K562 (cell line): ENCODE measurements around the gene A1BG. TPM values are rescaled to one million over a fixed set of nuclear protein-coding genes. Genes with fewer than 3 reads are reported as not detected.
A peak's percentile ranks its signal among the peaks of the same experiment; 100 is the strongest.

Experiments used
- ARID1B ChIP-seq: fragments of 450-650 bp; IDR thresholded peaks from 2 replicates; pipeline ENCODE4 v1.6.1; 2016; ENCODE audit warnings: antibody characterized with exemption, mild to moderate bottlenecking, inconsistent platforms
- CHD4 ChIP-seq: fragments of 200-600 bp; sonication (generic); IDR thresholded peaks from 3 replicates; pipeline ENCODE4 v1.6.1; 2012; ENCODE audit warnings: low read depth, mild to moderate bottlenecking, mixed read lengths, low read length, inconsistent platforms; ENCODE audit not compliant: insufficient read depth, insufficient replicate concordance, poor library complexity, severe bottlenecking
- ETV6 ChIP-seq, 3 experiments: fragments of 150-350 bp in 1 of 3; sonication (generic) in 1 of 3; formaldehyde crosslinking in 1 of 3; IDR thresholded peaks; 2 replicates each; pipeline versions ENCODE4 v1.6.1 to v1.8.0; 2014 to 2022; ENCODE audit warnings: borderline replicate concordance in 2 of 3, low read depth in 2 of 3, antibody characterized with exemption in 1 of 3, low read length in 1 of 3, mild to moderate bottlenecking in 1 of 3, missing genetic modification reagents in 1 of 3
- FOXP1 ChIP-seq: sonication (generic); formaldehyde crosslinking; IDR thresholded peaks from 2 replicates; pipeline ENCODE4 v1.8.0; 2022; ENCODE audit warnings: mild to moderate bottlenecking, missing genetic modification reagents
- GTF2F1 ChIP-seq: IDR thresholded peaks from 2 replicates; pipeline ENCODE4 v1.6.1; 2011; ENCODE audit warnings: low read depth, low read length, improper control_type of control experiment
- HNRNPK ChIP-seq: fragments of 200-400 bp; formaldehyde crosslinking; IDR thresholded peaks from one replicate; pipeline ENCODE4 v1.6.1; 2018; ENCODE audit warnings: mild to moderate bottlenecking, low read depth, low read length; ENCODE audit not compliant: poor library complexity, severe bottlenecking
- ILF3 ChIP-seq: fragments of 450-650 bp; IDR thresholded peaks from 2 replicates; pipeline ENCODE4 v1.6.1; 2018; ENCODE audit warnings: antibody characterized with exemption, mild to moderate bottlenecking, moderate library complexity, borderline replicate concordance
- KDM1A ChIP-seq, 2 experiments: fragments of 450-650 bp; IDR thresholded peaks; 2 replicates each; pipeline ENCODE4 v1.6.1; 2016; ENCODE audit warnings: mild to moderate bottlenecking in 2 of 2
- MEF2D ChIP-seq: conservative IDR thresholded peaks from 2 replicates; pipeline ENCODE4 v1.6.1; 2016; ENCODE audit warnings: low read depth, missing genetic modification characterization, missing compliant biosample characterization
- NELFE ChIP-seq: IDR thresholded peaks from 2 replicates; pipeline ENCODE4 v1.6.1; 2011; ENCODE audit warnings: mild to moderate bottlenecking; ENCODE audit not compliant: insufficient read depth, insufficient read length
- NFIC ChIP-seq: fragments of 450-650 bp; IDR thresholded peaks from 2 replicates; pipeline ENCODE4 v1.6.1; 2017; ENCODE audit warnings: mild to moderate bottlenecking, inconsistent platforms
- NR1H2 ChIP-seq: sonication (generic); formaldehyde crosslinking; IDR thresholded peaks from 2 replicates; pipeline ENCODE4 v1.4.0; 2020; ENCODE audit warnings: mild to moderate bottlenecking, missing genetic modification reagents
- NUFIP1 ChIP-seq: fragments of 450-650 bp; IDR thresholded peaks from 2 replicates; pipeline ENCODE4 v1.6.1; 2018; ENCODE audit not compliant: partially characterized antibody
- SMARCA5 ChIP-seq: fragments of 450-650 bp; IDR thresholded peaks from 2 replicates; pipeline ENCODE4 v1.6.1; 2016
- SRSF9 ChIP-seq: fragments of 200-400 bp; formaldehyde crosslinking; IDR thresholded peaks from 2 replicates; pipeline ENCODE4 v1.6.1; 2017; ENCODE audit warnings: low read depth, low read length, borderline replicate concordance
- TCFL5 ChIP-seq: fragments of 250-450 bp; sonication (Bioruptor Pico); conservative IDR thresholded peaks from 2 replicates; pipeline ENCODE4 v1.6.1; 2021; ENCODE audit warnings: mild to moderate bottlenecking, moderate library complexity, matching md5 sums
- ZNF143 ChIP-seq: sonication (generic); formaldehyde crosslinking; IDR thresholded peaks from 2 replicates; pipeline ENCODE4 v1.9.0; 2022; ENCODE audit warnings: mild to moderate bottlenecking, missing genetic modification reagents
- ZNF316 ChIP-seq: fragments of 450-650 bp; IDR thresholded peaks from 2 replicates; pipeline ENCODE4 v1.6.1; 2016
- ZNF57 ChIP-seq: fragments of 450-650 bp; formaldehyde crosslinking; IDR thresholded peaks from 2 replicates; pipeline ENCODE4 v1.4.0; 2020; ENCODE audit warnings: mild to moderate bottlenecking, moderate library complexity
- ZNF707 ChIP-seq: fragments of 250-450 bp; sonication (Bioruptor Pico); conservative IDR thresholded peaks from 2 replicates; pipeline ENCODE4 v1.8.0; 2022; ENCODE audit warnings: inconsistent platforms, mild to moderate bottlenecking, moderate library complexity
- polyA plus RNA-seq, 8 experiments: library from polyadenylated mRNA; depleted of rRNA in 4 of 8; stranded (reverse) in 5 of 8; unstranded in 3 of 8; fragments of >200 nt; fragmentation: Nextera tagmentation in 2 of 8; fragmentation: Illumina TruSeq in 1 of 8; extraction: Ambion mirVana in 2 of 8; extraction: Trizol in 1 of 8; gene quantifications; 2 replicates each; pipeline versions ENCODE4 v1.2.1 to v1.2.3, GENCODE V29; 2011 to 2014; ENCODE audit warnings: inconsistent platforms in 1 of 8, missing spikeins in 1 of 8
- total RNA-seq, 7 experiments: library from RNA; depleted of rRNA in 6 of 7; stranded (reverse); fragments of >200 nt in 6 of 7; fragmentation: Illumina TruSeq in 2 of 7; extraction: Trizol in 2 of 7; gene quantifications; 2 replicates each; pipeline versions ENCODE4 v1.2.1 to v1.2.3, GENCODE V29; 2011 to 2021; ENCODE audit warnings: low replicate concordance in 1 of 7
- TF ChIP-seq, protein P1 (sequence below): fragments of 450-650 bp; IDR thresholded peaks from one replicate; pipeline ENCODE4 v1.6.1; 2018; ENCODE audit warnings: mild to moderate bottlenecking, moderate library complexity; ENCODE audit not compliant: partially characterized antibody
- TF ChIP-seq, protein P2 (sequence below): fragments of 250-450 bp; sonication (Bioruptor Pico); IDR thresholded peaks from 2 replicates; pipeline ENCODE4 v1.5.0; 2021; ENCODE audit warnings: mild to moderate bottlenecking, moderate library complexity
- TF ChIP-seq, protein P3 (sequence below): fragments of 250-450 bp; sonication (Bioruptor Pico); IDR thresholded peaks from 2 replicates; pipeline ENCODE4 v1.8.0; 2021; ENCODE audit warnings: borderline replicate concordance, mild to moderate bottlenecking, moderate library complexity; ENCODE audit not compliant: poor library complexity, severe bottlenecking
- TF ChIP-seq, protein P4 (sequence below): fragments of 450-650 bp; formaldehyde crosslinking; IDR thresholded peaks from 2 replicates; pipeline ENCODE4 v1.4.0; 2022; ENCODE audit warnings: missing genetic modification characterization

Gene A1BG
- total and polyA plus RNA-seq, 9 of the 15 experiments (the other 6 are each of a cell fraction or from before 2014, with no cell fraction given), result 0.10 to 19.8 (median 2.6) TPM

DNA sequence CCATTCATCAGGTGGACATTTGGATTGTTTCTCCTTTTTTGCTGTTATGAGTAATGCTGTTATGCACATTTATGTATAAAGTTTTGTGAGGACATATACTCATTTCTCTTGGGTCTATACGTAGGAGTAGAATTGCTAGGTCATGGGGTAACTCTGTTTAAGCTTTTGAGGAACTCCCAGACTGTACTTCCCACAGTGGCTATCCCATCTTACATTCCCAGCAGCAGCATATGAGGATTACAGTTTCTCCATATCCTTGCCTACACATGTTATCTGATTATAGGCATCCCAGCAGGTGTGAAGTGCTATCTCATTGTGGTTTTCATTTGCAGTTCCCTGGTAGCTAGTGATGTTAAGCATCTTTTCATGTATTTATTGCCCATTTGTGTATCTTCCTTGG lies 20.6 kb downstream of the A1BG start (continued):
- TF ChIP-seq ETV6 (IDR thresholded peaks at IDR 0.05; ENCODE audit: borderline replicate concordance in 1 of 2, low read depth in 2 of 2, low read length in 1 of 2), result no peak
- no peak for TF ChIP-seq ETV6 (CRISPR knock-in tag; IDR thresholded peaks at IDR 0.05; ENCODE audit: borderline replicate concordance)
- TF ChIP-seq ZNF143 (CRISPR knock-in tag), result no peak
- no peak for TF ChIP-seq SMARCA5
- no peak for TF ChIP-seq ZNF57 (CRISPR knock-in tag)
- 0 out of 2 replicates have a peak, but pooled peaks have one; percentile 38 for TF ChIP-seq ARID1B
- TF ChIP-seq NR1H2 (CRISPR knock-in tag), result no peak
- TF ChIP-seq, protein P1, sequence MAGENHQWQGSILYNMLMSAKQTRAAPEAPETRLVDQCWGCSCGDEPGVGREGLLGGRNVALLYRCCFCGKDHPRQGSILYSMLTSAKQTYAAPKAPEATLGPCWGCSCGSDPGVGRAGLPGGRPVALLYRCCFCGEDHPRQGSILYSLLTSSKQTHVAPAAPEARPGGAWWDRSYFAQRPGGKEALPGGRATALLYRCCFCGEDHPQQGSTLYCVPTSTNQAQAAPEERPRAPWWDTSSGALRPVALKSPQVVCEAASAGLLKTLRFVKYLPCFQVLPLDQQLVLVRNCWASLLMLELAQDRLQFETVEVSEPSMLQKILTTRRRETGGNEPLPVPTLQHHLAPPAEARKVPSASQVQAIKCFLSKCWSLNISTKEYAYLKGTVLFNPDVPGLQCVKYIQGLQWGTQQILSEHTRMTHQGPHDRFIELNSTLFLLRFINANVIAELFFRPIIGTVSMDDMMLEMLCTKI, result no peak
- TF ChIP-seq KDM1A (IDR thresholded peaks at IDR 0.05), result 0 out of 4 replicates have a peak, but pooled peaks of 1 of the 2 experiments have one; percentile 3
- no peak for TF ChIP-seq MEF2D (tag)
- TF ChIP-seq FOXP1 (CRISPR knock-in tag), result no peak
- no peak for TF ChIP-seq ZNF707
- no peak for TF ChIP-seq ILF3
- TF ChIP-seq HNRNPK, result no peak
- TF ChIP-seq GTF2F1, result no peak
- TF ChIP-seq ZNF316, result no peak; the same call in 1 of the 2 replicates
- TF ChIP-seq NELFE, result no peak
- TF ChIP-seq TCFL5 (CRISPR knock-in tag), result no peak
- no peak for TF ChIP-seq SRSF9
- TF ChIP-seq NFIC, result no peak
- TF ChIP-seq, protein P2, sequence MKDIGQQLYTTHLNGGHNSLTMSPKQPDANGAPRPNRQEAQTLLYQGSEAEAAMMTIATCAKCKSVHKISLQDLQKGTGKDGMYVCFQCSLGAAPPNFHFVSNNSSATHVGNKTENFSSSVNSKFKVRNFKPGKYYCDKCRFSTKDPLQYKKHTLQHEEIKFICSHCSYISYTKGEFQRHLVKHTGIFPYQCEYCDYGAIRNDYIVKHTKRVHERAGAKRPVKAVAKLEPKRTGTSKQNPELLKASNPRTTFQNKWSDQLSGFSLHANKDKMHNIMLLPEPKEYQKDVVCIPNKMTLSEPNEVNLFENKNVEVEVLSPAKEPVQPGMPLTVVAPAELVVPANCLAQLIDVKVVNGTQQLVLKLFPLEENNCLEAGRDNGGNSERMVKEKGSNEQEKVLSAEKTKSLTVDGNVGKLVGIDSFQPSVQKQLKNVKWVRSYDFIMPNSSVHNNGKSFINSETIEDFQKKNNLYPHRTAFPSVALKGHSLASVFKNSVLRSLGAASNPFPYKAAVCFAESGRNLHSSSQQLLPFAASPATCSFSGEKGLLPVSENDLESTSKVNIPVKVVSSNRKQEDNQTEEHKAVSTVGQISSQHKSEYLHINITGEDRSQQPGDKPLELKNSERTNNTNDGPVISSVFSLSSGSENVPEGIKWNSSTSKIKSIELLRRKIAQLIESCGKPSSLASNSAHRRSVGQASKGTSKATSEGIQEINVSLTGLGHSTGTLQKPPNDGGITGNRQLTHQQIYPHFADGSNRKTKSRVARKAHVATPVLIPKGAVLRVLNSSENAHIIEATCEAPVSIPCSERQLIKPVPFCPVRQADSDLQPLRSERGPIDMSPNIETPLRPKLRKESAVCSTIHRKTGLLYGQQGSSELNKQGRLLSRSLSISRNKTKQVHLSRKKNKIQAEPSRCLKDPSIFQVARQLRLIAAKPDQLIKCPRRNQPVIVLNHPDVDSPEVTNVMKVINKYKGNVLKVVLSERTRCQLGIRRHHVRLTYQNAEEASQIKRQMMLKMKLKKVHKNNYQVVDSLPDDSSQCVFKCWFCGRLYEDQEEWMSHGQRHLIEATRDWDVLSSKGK (CRISPR knock-in tag), result no peak
- no peak for TF ChIP-seq CHD4
- TF ChIP-seq NUFIP1, result no peak
- TF ChIP-seq, protein P3, sequence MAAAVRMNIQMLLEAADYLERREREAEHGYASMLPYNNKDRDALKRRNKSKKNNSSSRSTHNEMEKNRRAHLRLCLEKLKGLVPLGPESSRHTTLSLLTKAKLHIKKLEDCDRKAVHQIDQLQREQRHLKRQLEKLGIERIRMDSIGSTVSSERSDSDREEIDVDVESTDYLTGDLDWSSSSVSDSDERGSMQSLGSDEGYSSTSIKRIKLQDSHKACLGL, result no peak
- TF ChIP-seq, protein P4, sequence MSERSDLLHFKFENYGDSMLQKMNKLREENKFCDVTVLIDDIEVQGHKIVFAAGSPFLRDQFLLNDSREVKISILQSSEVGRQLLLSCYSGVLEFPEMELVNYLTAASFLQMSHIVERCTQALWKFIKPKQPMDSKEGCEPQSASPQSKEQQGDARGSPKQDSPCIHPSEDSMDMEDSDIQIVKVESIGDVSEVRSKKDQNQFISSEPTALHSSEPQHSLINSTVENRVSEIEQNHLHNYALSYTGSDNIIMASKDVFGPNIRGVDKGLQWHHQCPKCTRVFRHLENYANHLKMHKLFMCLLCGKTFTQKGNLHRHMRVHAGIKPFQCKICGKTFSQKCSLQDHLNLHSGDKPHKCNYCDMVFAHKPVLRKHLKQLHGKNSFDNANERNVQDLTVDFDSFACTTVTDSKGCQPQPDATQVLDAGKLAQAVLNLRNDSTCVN (CRISPR knock-in tag), result no peak
